Type B pancreatic cell (in vitro differentiated cells): Measurements from ENCODE around the gene FOXL1. TPM values are rescaled to one million over a fixed set of nuclear protein-coding genes. Genes with fewer than 3 reads are reported as not detected.

Experiments
- DNase-seq: peaks from one replicate; pipeline ENCODE4 v3.0.0; 2021; ENCODE audit warnings: mixed read lengths; ENCODE audit not compliant: unreplicated experiment; ENCODE audit errors: extremely low spot score
- H3K27ac Mint-ChIP-seq: 2 replicates; pipeline ENCODE4 v1.8.0; 2021; ENCODE audit warnings: mild to moderate bottlenecking, mixed read lengths
- H3K27me3 Mint-ChIP-seq: 2 replicates; pipeline ENCODE4 v1.8.0; 2021; ENCODE audit warnings: mixed read lengths
- H3K36me3 Mint-ChIP-seq: 2 replicates; pipeline ENCODE4 v1.8.0; 2021; ENCODE audit warnings: mixed read lengths
- H3K4me1 Mint-ChIP-seq: one replicate; pipeline ENCODE4 v1.8.0; 2021; ENCODE audit warnings: mixed read lengths; ENCODE audit not compliant: unreplicated experiment
- H3K4me3 Mint-ChIP-seq: 2 replicates; pipeline ENCODE4 v1.8.0; 2021; ENCODE audit warnings: mild to moderate bottlenecking, mixed read lengths
- H3K9me3 Mint-ChIP-seq: 2 replicates; pipeline ENCODE4 v1.8.0; 2021; ENCODE audit warnings: mixed read lengths
- CTCF ChIP-seq: fragments of 200-600 bp; sonication (generic); conservative IDR thresholded peaks from 2 replicates; pipeline ENCODE4 v1.5.0; 2021; ENCODE audit warnings: antibody characterized with exemption, mild to moderate bottlenecking
- total RNA-seq: library from RNA; stranded (reverse); gene quantifications from 2 replicates; pipeline ENCODE4 v1.2.1, GENCODE V29; 2021; ENCODE audit warnings: low replicate concordance

FOXL1 gene
- total RNA-seq, 1 donor from 2014 or later = 2.2 TPM

DNA sequence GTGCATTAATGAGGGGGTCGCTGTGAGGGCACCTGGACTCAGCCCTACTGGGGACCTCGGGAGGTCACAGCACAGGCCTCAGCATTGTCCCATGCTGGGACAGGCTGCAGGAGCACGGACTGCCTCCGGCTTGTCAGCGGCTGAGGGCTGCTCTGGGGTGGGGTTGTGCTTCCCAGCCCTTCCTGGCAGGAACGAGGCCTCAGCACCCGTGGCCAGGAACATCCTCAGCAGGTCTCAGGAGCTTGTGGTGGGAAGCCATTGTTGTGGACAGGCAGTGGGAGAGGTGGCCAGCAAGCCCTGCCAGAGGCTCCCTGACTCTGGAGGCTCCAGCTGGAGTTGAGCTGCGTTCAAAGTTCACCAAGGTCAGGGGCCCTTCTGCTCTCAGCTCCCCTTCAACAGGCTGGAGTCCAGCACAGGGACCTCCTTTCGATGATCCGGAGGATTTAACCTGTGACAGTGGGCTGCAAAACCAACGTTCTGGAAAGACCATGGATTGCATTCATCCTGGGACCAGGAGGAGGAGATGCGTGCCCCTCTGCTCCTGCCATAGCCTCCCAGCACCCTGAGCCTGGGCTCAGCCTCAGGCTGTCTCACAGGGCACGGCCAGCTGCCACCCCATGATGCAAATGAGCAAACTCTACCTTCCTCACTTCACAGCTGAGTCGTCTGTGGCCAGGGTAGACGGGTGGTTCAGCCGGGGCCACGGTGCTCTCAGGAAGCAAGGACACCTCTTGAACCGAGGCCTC, 32.6 kb downstream of the FOXL1 start:
- H3K27ac Mint-ChIP-seq = no peak overlapping the region
- H3K36me3 Mint-ChIP-seq = no peaks in the 10 kb centered on the region
- H3K27me3 Mint-ChIP-seq = peaks cover 18% of the 10 kb centered on the region
- no peak for TF ChIP-seq CTCF
- H3K4me1 Mint-ChIP-seq = peaks cover 24% of the 10 kb centered on the region
- no peak for DNase-seq
- no peak overlapping the region for H3K4me3 Mint-ChIP-seq
- no peaks in the 10 kb centered on the region for H3K9me3 Mint-ChIP-seq

DNA sequence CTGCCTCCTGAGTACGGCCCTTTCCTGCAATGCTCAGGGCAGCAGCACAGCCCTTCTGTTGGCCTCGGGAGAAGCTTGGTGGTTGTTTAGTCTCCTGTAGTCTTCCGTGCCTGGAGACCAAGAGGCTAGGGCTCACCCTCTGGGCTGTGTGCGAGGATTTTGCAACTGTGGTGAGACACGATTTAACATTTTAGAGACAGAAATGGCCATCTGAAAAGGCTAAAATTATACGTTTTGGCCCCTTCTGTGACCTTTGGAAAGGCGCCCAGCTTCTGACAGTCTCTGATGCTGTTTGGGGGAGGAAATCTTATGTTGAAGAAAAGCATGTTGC, 33.1 kb downstream of the FOXL1 start:
- Mint-ChIP-seq H3K36me3 (no peaks in the 10 kb centered on the region), H3K27ac (no peak overlapping the region), H3K27me3 (peaks cover 18% of the 10 kb centered on the region), H3K9me3 (no peaks in the 10 kb centered on the region), H3K4me1 (peaks cover 24% of the 10 kb centered on the region), H3K4me3 (no peak overlapping the region)
- no peak for DNase-seq
- no peak for TF ChIP-seq CTCF

- H3K4me3 Mint-ChIP-seq = no peak overlapping the region
- no peak for DNase-seq
- H3K27ac Mint-ChIP-seq = no peak overlapping the region
- TF ChIP-seq CTCF = no peak
- no peaks in the 10 kb centered on the region for H3K36me3 Mint-ChIP-seq
- H3K27me3 Mint-ChIP-seq = peaks cover 18% of the 10 kb centered on the region
- H3K4me1 Mint-ChIP-seq = peaks cover 24% of the 10 kb centered on the region
- no peaks in the 10 kb centered on the region for H3K9me3 Mint-ChIP-seq
Observed at GRCh38 chr16:86611941-86612340, 33.6 kb downstream of the FOXL1 start.

DNA sequence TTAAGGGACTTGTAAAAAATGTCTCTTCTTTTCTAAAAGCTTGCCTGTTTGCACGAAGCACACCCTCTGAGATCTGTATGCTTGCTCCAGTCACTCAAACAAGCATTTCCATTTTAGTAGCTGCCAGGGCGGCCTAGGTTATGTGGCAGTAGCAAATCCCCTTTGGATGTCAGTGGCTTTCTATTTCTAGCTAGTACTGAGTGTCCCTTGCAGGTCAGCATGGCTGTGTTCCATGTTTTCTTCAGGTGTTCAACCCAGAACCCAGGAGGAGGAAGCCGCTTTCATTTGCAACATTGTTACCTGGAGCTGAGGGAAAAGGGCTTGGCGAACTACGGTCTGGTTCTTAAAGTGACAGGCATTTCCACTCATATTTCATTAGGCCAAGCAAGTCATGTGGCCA, 36.4 kb downstream of the FOXL1 start:
- Mint-ChIP-seq H3K36me3 (no peaks in the 10 kb centered on the region), H3K9me3 (no peaks in the 10 kb centered on the region), H3K4me1 (peaks cover 24% of the 10 kb centered on the region), H3K27ac (no peak overlapping the region), H3K27me3 (peaks cover 7% of the 10 kb centered on the region), H3K4me3 (no peak overlapping the region)
- DNase-seq = no peak
- no peak for TF ChIP-seq CTCF

DNA sequence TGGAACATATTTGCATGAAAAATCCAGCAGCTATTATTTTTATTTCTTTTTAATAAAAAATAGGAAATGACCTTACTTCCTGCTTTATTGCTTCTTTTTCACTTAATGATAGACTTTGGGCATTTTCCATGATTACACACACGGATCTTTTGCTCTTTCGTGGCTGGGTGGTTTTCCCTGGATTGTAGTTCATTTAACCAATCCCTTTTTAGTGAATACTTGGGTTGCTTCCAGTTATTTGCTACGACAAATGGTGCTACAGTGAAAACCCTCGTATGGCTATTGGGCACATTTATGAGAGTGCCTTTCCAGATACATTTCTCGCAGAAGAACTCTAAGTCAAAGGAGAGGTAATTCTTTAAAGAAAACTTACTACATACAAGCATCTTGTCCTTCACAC, 38.6 kb downstream of the FOXL1 start:
- no peaks in the 10 kb centered on the region for H3K36me3 Mint-ChIP-seq
- no peak for DNase-seq
- peaks cover 17% of the 10 kb centered on the region for H3K4me1 Mint-ChIP-seq
- H3K27ac Mint-ChIP-seq = no peak overlapping the region
- no peak for TF ChIP-seq CTCF
- H3K27me3 Mint-ChIP-seq = peaks cover 5% of the 10 kb centered on the region
- H3K9me3 Mint-ChIP-seq = no peaks in the 10 kb centered on the region
- no peak overlapping the region for H3K4me3 Mint-ChIP-seq
